DND-41 (cell line): ENCODE results near the gene TNS1.

Source experiments
- ATAC-seq: fragments of 200-7000 bp; cut with Tn5 transposase; 3 replicates; pipeline ENCODE4 v1.9.1; 2021; ENCODE audit warnings: low read depth; ENCODE audit not compliant: insufficient read depth
- DNase-seq: peaks from one replicate; pipeline ENCODE4 v3.0.0-alpha.2; 2020
- H2AFZ ChIP-seq: 2 replicates; pipeline ENCODE4 v1.6.0; 2012; ENCODE audit warnings: low read depth, low read length
- H3K27ac ChIP-seq: 2 replicates; pipeline ENCODE4 v1.5.1; 2012; ENCODE audit warnings: low read length, inconsistent platforms
- H3K27me3 ChIP-seq: fragments of 200-600 bp; sonication (generic); 2 replicates; pipeline ENCODE4 v1.6.0; 2012; ENCODE audit warnings: low read length, mild to moderate bottlenecking, inconsistent platforms; ENCODE audit not compliant: insufficient read depth, poor library complexity
- H3K36me3 ChIP-seq: 2 replicates; pipeline ENCODE4 v1.5.1; 2012; ENCODE audit warnings: low read length, inconsistent platforms; ENCODE audit not compliant: insufficient read depth
- H3K4me1 ChIP-seq: 2 replicates; pipeline ENCODE4 v1.5.1; 2012; ENCODE audit warnings: mild to moderate bottlenecking, low read length; ENCODE audit not compliant: insufficient read depth
- H3K4me2 ChIP-seq: 2 replicates; pipeline ENCODE4 v1.6.0; 2012; ENCODE audit warnings: mild to moderate bottlenecking, moderate library complexity, low read length, inconsistent platforms; ENCODE audit not compliant: insufficient read depth
- H3K4me3 ChIP-seq, 2 experiments: fragments of 200-600 bp in 1 of 2; shearing (Covaris generic) in 1 of 2; 2 replicates each; pipeline ENCODE4 v1.5.1; 2012 to 2016; ENCODE audit warnings: inconsistent platforms in 2 of 2, low read length in 2 of 2, mild to moderate bottlenecking in 2 of 2, low read depth in 1 of 2, moderate library complexity in 1 of 2
- H3K79me2 ChIP-seq: 2 replicates; pipeline ENCODE4 v1.6.0; 2012; ENCODE audit warnings: low read length, inconsistent platforms; ENCODE audit not compliant: insufficient read depth
- H3K9ac ChIP-seq: 2 replicates; pipeline ENCODE4 v1.6.0; 2012; ENCODE audit warnings: low read depth, mild to moderate bottlenecking, inconsistent platforms, low read length, moderate library complexity
- H3K9me3 ChIP-seq: 2 replicates; pipeline ENCODE4 v1.5.1; 2012; ENCODE audit warnings: low read length, moderate library complexity, mild to moderate bottlenecking, inconsistent platforms; ENCODE audit not compliant: insufficient read depth, severe bottlenecking
- H4K20me1 ChIP-seq: 2 replicates; pipeline ENCODE4 v1.6.0; 2012; ENCODE audit warnings: low read length; ENCODE audit not compliant: insufficient read depth
- CTCF ChIP-seq: IDR thresholded peaks from 2 replicates; pipeline ENCODE4 v1.5.1; 2012; ENCODE audit warnings: borderline replicate concordance, low read length, moderate library complexity, mild to moderate bottlenecking; ENCODE audit not compliant: poor library complexity, severe bottlenecking; ENCODE audit errors: extremely low read depth
- EZH2 ChIP-seq: IDR thresholded peaks from 3 replicates; pipeline ENCODE4 v1.6.1; 2012; ENCODE audit warnings: borderline replicate concordance, low read depth, mild to moderate bottlenecking, moderate library complexity, low read length, inconsistent platforms; ENCODE audit not compliant: severe bottlenecking

The TNS1 gene

GRCh38 chr2:217872319-217872718 is 130.5 kb downstream of the TNS1 start:
- TF ChIP-seq EZH2 (no peak), CTCF (no peak)
- Histone ChIP-seq H3K4me2 (no peak overlapping the region), H3K36me3 (no peaks in the 10 kb centered on the region), H3K27me3 (peaks cover 9% of the 10 kb centered on the region), H3K4me3 (no peak overlapping the region), H3K4me1 (no peaks in the 10 kb centered on the region), H3K27ac (no peak overlapping the region), H2AFZ (no peak overlapping the region), H3K79me2 (no peaks in the 10 kb centered on the region), H3K9ac (no peak overlapping the region), H4K20me1 (no peaks in the 10 kb centered on the region; the same call in 1 of the 2 replicates), H3K9me3 (no peaks in the 10 kb centered on the region)
- no peak for ATAC-seq
- DNase-seq, result no peak

- Histone ChIP-seq H3K79me2 (no peaks in the 10 kb centered on the region), H3K9ac (no peak overlapping the region), H3K4me2 (no peak overlapping the region), H3K36me3 (no peaks in the 10 kb centered on the region), H3K4me1 (no peaks in the 10 kb centered on the region), H3K9me3 (no peaks in the 10 kb centered on the region), H2AFZ (no peak overlapping the region), H3K4me3 (no peak overlapping the region), H3K27me3 (peaks cover 9% of the 10 kb centered on the region), H4K20me1 (no peaks in the 10 kb centered on the region), H3K27ac (no peak overlapping the region)
- ATAC-seq (no peak), DNase-seq (no peak)
- TF ChIP-seq CTCF (no peak), EZH2 (no peak)
Measured at GRCh38 chr2:217870528-217871011, 132.2 kb downstream of the TNS1 start.

- no peaks in the 10 kb centered on the region for H3K36me3 ChIP-seq
- H3K9me3 ChIP-seq, result no peaks in the 10 kb centered on the region
- H3K27me3 ChIP-seq, result peaks cover 2% of the 10 kb centered on the region
- no peaks in the 10 kb centered on the region for H3K79me2 ChIP-seq
- no peak overlapping the region for H3K9ac ChIP-seq
- H2AFZ ChIP-seq, result no peak overlapping the region
- H3K27ac ChIP-seq, result no peak overlapping the region
- ATAC-seq, result no peak
- no peak overlapping the region for H3K4me3 ChIP-seq
- no peak for DNase-seq
- H4K20me1 ChIP-seq, result no peaks in the 10 kb centered on the region
- no peak for TF ChIP-seq CTCF
- TF ChIP-seq EZH2, result no peak
- H3K4me2 ChIP-seq, result no peak overlapping the region
- no peaks in the 10 kb centered on the region for H3K4me1 ChIP-seq
Measured at GRCh38 chr2:217868911-217869334, 133.9 kb downstream of the TNS1 start.

- Histone ChIP-seq H3K9me3 (no peaks in the 10 kb centered on the region), H3K27me3 (peaks cover 2% of the 10 kb centered on the region), H4K20me1 (no peaks in the 10 kb centered on the region), H3K9ac (no peak overlapping the region), H2AFZ (no peak overlapping the region), H3K27ac (no peak overlapping the region), H3K4me3 (no peak overlapping the region), H3K79me2 (no peaks in the 10 kb centered on the region), H3K4me1 (no peaks in the 10 kb centered on the region), H3K4me2 (no peak overlapping the region), H3K36me3 (no peaks in the 10 kb centered on the region)
- TF ChIP-seq CTCF (no peak), EZH2 (no peak)
- ATAC-seq (no peak), DNase-seq (no peak)
Measured at GRCh38 chr2:217868265-217868892, 134.4 kb downstream of the TNS1 start.
